ENCODE measurements around the gene ZNF662. TPM values are rescaled to one million over a fixed set of nuclear protein-coding genes. Genes with fewer than 3 reads are reported as not detected.

ZNF662 gene
- total RNA-seq, 1 donor from 2014 or later = 0.42 TPM

DNA sequence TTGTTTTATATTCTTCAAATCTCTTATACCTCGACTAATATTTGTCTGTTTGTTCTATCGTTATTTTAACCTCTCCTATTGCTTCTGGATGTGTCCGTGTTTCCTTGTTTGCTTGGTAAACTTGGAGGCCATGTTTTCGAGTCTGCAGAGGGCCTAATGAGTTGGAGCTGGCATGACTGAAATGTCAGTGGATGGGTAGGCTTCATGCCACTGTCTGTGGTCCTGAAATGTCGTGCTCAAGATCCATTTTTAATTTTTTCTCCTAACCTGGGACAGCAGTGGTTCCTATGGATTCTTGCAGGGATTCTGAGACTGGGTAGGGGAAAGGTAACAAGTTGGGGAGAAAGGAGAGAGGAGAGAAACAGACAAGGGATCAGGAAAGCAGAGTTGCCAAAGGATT, 54.3 kb downstream of the ZNF662 start:
- no peak for ATAC-seq (ENCODE audit: low read depth)
- no peak for DNase-seq
- H3K27me3 Mint-ChIP-seq = peaks cover 15% of the 10 kb centered on the region
- no peak for TF ChIP-seq CTCF (IDR thresholded peaks at IDR 0.05)
- no peaks in the 10 kb centered on the region for H3K36me3 Mint-ChIP-seq (ENCODE audit: low read depth)
- H3K9me3 Mint-ChIP-seq = no peaks in the 10 kb centered on the region
- intact Hi-C loops (cut with micrococcal nuclease) = loop anchor here (5.0 kb wide), 1 partner anchor 1237 kb away; no protein-coding TSS in a partner anchor
- no peak overlapping the region for H3K27ac Mint-ChIP-seq
- ChIA-PET CTCF (interaction anchor here (2.8 to 3.2 kb wide), 2 partner anchors 419 to 542 kb away, joined by 25 to 32 read pairs; no protein-coding TSS in a partner anchor), POLR2A (no interaction called here)
- no peaks in the 10 kb centered on the region for H3K4me1 Mint-ChIP-seq
- H3K4me3 Mint-ChIP-seq = no peak overlapping the region

DNA sequence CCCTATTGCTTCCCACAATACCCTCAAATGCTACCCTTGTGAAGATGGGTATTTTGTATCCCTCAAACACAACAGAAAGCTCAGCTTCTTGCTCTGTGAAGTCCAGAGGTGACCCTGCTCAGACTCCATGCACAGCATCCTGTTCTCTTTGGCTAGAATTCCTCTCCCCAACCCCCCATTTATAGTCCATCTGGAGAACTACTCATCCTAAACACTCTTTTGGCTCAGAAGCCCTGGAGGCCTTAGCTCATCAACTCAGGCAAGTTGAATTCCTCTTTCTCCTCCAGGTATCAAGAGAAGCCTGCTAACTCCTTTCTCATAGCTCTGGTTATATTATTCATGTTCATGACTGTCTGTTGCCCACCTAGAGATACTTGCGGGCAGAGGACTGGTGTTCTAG, 54.8 kb downstream of the ZNF662 start:
- no peak for TF ChIP-seq CTCF (IDR thresholded peaks at IDR 0.05)
- Mint-ChIP-seq H3K4me3 (no peak overlapping the region), H3K36me3 (ENCODE audit: low read depth) (no peaks in the 10 kb centered on the region), H3K27me3 (peaks cover 15% of the 10 kb centered on the region), H3K4me1 (no peaks in the 10 kb centered on the region), H3K27ac (no peak overlapping the region), H3K9me3 (no peaks in the 10 kb centered on the region)
- intact Hi-C loops (cut with micrococcal nuclease) = loop anchor here (1.0 to 5.0 kb wide), 2 partner anchors 543 to 1237 kb away; no protein-coding TSS in a partner anchor
- CTCF ChIA-PET = interaction anchor here (2.8 to 3.2 kb wide), 2 partner anchors 418 to 541 kb away, joined by 25 to 32 read pairs; no protein-coding TSS in a partner anchor
- ATAC-seq (ENCODE audit: low read depth) (no peak), DNase-seq (no peak)
- POLR2A ChIA-PET = no interaction called here

DNA sequence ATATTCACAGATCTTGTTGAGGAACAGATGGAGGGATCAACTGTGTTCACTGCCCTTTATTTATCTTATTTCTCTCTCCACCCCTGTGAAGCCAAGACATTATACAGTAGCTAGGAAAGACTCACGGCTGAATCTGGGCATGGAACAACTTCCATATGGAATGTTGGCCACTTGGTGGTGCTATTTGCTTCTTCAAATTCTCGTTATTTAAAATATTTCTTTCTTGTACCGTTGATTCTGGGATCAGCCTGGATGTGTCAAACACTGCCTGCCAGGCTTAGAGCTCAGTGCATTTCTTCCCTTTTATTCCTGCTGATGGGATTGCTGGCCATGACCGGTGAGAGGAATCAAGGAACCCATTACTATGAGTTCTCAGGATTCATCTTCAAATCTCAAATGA, 55.7 kb downstream of the ZNF662 start:
- ChIA-PET POLR2A (no interaction called here), CTCF (interaction anchor here (0.7 to 3.2 kb wide), 6 partner anchors 14 to 1237 kb away, joined by 3 to 32 read pairs (median 4); no protein-coding TSS in a partner anchor)
- intact Hi-C loops (cut with micrococcal nuclease) = loop anchor here (1.0 to 5.0 kb wide), 3 partner anchors 417 to 1236 kb away; no protein-coding TSS in a partner anchor
- ATAC-seq (ENCODE audit: low read depth) (no peak), DNase-seq (no peak)
- H3K27me3 Mint-ChIP-seq = peaks cover 15% of the 10 kb centered on the region
- no peaks in the 10 kb centered on the region for H3K9me3 Mint-ChIP-seq
- no peak overlapping the region for H3K27ac Mint-ChIP-seq
- no peaks in the 10 kb centered on the region for H3K4me1 Mint-ChIP-seq
- no peak overlapping the region for H3K4me3 Mint-ChIP-seq
- no peaks in the 10 kb centered on the region for H3K36me3 Mint-ChIP-seq (ENCODE audit: low read depth)
- TF ChIP-seq CTCF (IDR thresholded peaks at IDR 0.05) = no peak

GRCh38 chr3:42963269-42963668, 57.3 kb downstream of the ZNF662 start:
- CTCF ChIA-PET = no interaction called here
- H3K4me3 Mint-ChIP-seq = no peak overlapping the region
- H3K36me3 Mint-ChIP-seq (ENCODE audit: low read depth) = no peaks in the 10 kb centered on the region
- intact Hi-C loops (cut with micrococcal nuclease) = loop anchor here (5.0 kb wide), 1 partner anchor 1234 kb away; no protein-coding TSS in a partner anchor
- H3K4me1 Mint-ChIP-seq = no peaks in the 10 kb centered on the region
- H3K27me3 Mint-ChIP-seq = peaks cover 15% of the 10 kb centered on the region
- ATAC-seq (ENCODE audit: low read depth) (no peak), DNase-seq (no peak)
- TF ChIP-seq CTCF (IDR thresholded peaks at IDR 0.05) = no peak
- H3K9me3 Mint-ChIP-seq = no peaks in the 10 kb centered on the region
- POLR2A ChIA-PET = no interaction called here
- H3K27ac Mint-ChIP-seq = no peak overlapping the region

DNA sequence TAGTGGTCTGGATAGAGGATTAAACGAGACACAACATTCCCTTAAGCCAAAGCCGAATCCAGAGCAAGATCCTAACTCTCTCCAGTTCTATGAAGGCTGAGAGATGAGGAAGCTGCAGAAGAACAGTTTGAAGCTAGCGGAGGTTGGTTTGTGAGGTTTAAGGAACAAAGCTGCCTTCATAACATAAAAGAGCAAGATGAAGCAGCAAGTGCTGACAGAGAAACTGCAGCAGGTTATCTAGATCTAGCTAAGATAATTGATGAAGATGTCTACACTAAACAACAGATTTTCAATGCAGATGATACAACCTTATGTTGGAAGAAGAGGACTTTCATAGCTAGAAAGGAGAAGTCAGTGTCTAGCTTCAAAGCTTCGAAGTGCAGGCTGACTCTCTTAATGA, 58.3 kb downstream of the ZNF662 start:
- H3K27me3 Mint-ChIP-seq = peaks cover 18% of the 10 kb centered on the region
- H3K4me1 Mint-ChIP-seq = no peaks in the 10 kb centered on the region
- H3K36me3 Mint-ChIP-seq (ENCODE audit: low read depth) = no peaks in the 10 kb centered on the region
- no peaks in the 10 kb centered on the region for H3K9me3 Mint-ChIP-seq
- ATAC-seq (ENCODE audit: low read depth) (no peak), DNase-seq (no peak)
- no peak overlapping the region for H3K27ac Mint-ChIP-seq
- no peak for TF ChIP-seq CTCF (IDR thresholded peaks at IDR 0.05)
- no peak overlapping the region for H3K4me3 Mint-ChIP-seq
- intact Hi-C loops (cut with micrococcal nuclease) = loop anchor here (5.0 kb wide), 1 partner anchor 1233 kb away; no protein-coding TSS in a partner anchor
- ChIA-PET CTCF (no interaction called here), POLR2A (no interaction called here)

Other genes with a start within 250 kb of the ZNF662 start
- not detected in 2 replicates for gene KLHL40, start 220.6 kb upstream of the ZNF662 start, total RNA-seq
- not detected in 2 replicates for gene HHATL, start 203.3 kb upstream of the ZNF662 start, total RNA-seq
- 1.7 and 1.9 TPM in 2 replicates for gene CCDC13, start 132.9 kb upstream of the ZNF662 start, total RNA-seq
- 35.9 and 38.2 TPM in 2 replicates for gene HIGD1A, start 101.7 kb upstream of the ZNF662 start, total RNA-seq
- gene ACKR2, start 96.7 kb upstream of the ZNF662 start, total RNA-seq = 0.22 and 0.76 TPM in 2 replicates
- gene CYP8B1, start 30.3 kb upstream of the ZNF662 start, total RNA-seq = not detected in 2 replicates
- gene GASK1A, start 73.2 kb downstream of the ZNF662 start, total RNA-seq = not detected in 2 replicates
- 2.6 and 2.7 TPM in 2 replicates for gene POMGNT2, start 199.9 kb downstream of the ZNF662 start, total RNA-seq

Measured in activated B cell treated with CpG ODN at 0.5 μM for 24 hours (primary cell).